ENCODE results near the gene PPP1R12B.

DNA sequence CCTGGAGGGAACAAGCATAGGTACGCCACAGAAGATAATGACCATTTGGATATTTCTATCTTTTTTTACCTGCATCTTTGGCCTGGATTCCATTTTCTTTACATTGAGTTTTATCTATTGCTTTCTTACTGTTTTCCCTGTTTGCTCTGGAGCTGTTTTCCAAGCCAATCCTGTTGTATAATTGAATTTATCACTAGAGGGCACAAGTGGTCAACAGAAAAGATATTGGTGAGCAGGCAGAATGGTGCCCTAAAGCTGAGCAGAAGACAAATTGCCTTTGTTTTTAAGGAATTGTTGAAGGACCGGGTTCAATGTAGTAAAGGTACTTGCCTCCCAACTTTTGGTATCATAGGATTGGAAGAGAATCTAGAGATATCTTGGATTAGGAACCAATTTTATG is 152.8 kb downstream of the PPP1R12B start:
- TF ChIP-seq CTCF (IDR thresholded peaks at IDR 0.05; ENCODE audit: extremely low read depth in 1 of 2, insufficient read depth in 1 of 2, low read depth in 1 of 2, low read length in 2 of 2) (peak in 1 of 2 donors; percentile 12), JUN (IDR thresholded peaks at IDR 0.05; ENCODE audit: borderline replicate concordance, insufficient read depth, insufficient read length, low read depth) (no peak), FOS (IDR thresholded peaks at IDR 0.05; ENCODE audit: borderline replicate concordance, insufficient read depth, low read length) (no peak), POLR2AphosphoS5 (IDR thresholded peaks at IDR 0.05; ENCODE audit: insufficient read depth, low read depth, low read length) (no peak), POLR2A (IDR thresholded peaks at IDR 0.05; ENCODE audit: low read depth, low read length) (no peak), MYC (IDR thresholded peaks at IDR 0.05; ENCODE audit: low read depth, low read length) (no peak)
- TF ChIP-seq, protein P1, sequence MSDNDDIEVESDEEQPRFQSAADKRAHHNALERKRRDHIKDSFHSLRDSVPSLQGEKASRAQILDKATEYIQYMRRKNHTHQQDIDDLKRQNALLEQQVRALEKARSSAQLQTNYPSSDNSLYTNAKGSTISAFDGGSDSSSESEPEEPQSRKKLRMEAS (IDR thresholded peaks at IDR 0.05; ENCODE audit: insufficient read depth, insufficient read length): no peak
